GM20000 (cell line): Measurements from ENCODE around the gene GM2A.
"Not testable (repeated sequence)": the region's sequence is repeated elsewhere in the genome, so short reads cannot be mapped to it uniquely, and the experiment has no call there.

ENCODE experiments used
- DNase-seq: peaks from one replicate; pipeline ENCODE4 v3.0.0; 2012; ENCODE audit warnings: low spot score
- TF ChIP-seq, protein P1 (sequence below): IDR thresholded peaks from 2 replicates; pipeline ENCODE4 v1.5.1; 2012; ENCODE audit warnings: mild to moderate bottlenecking, control low read depth; ENCODE audit errors: extremely low read depth, missing control alignments

Gene GM2A

DNA sequence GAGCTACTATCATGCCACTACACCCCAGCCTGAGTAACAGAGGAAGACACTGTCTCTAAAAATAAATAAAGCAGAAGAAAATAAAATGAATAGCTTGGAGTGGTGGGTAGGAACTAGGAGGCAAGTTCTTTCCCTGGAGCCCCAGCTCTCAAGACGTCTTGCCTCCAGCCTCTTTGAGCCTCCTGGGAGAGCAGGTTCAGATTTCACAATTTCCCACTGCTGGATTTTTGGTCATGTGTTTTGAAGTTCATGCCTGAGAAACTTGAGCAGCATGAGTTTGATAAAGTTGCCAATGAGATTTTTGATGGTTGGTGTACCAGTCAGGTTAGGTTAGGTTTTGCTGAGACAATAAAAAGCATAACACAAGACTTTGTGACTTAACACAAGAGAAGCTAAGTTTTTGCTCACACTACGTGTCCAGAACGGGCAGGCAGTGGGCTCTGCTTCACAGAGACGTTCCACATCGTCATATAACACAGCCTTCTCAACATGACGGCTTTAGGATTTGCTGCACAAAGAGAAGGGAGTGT, 25.0 kb upstream of the GM2A start:
- TF ChIP-seq, protein P1, sequence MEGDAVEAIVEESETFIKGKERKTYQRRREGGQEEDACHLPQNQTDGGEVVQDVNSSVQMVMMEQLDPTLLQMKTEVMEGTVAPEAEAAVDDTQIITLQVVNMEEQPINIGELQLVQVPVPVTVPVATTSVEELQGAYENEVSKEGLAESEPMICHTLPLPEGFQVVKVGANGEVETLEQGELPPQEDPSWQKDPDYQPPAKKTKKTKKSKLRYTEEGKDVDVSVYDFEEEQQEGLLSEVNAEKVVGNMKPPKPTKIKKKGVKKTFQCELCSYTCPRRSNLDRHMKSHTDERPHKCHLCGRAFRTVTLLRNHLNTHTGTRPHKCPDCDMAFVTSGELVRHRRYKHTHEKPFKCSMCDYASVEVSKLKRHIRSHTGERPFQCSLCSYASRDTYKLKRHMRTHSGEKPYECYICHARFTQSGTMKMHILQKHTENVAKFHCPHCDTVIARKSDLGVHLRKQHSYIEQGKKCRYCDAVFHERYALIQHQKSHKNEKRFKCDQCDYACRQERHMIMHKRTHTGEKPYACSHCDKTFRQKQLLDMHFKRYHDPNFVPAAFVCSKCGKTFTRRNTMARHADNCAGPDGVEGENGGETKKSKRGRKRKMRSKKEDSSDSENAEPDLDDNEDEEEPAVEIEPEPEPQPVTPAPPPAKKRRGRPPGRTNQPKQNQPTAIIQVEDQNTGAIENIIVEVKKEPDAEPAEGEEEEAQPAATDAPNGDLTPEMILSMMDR, result no peak
- no peak for DNase-seq

DNA sequence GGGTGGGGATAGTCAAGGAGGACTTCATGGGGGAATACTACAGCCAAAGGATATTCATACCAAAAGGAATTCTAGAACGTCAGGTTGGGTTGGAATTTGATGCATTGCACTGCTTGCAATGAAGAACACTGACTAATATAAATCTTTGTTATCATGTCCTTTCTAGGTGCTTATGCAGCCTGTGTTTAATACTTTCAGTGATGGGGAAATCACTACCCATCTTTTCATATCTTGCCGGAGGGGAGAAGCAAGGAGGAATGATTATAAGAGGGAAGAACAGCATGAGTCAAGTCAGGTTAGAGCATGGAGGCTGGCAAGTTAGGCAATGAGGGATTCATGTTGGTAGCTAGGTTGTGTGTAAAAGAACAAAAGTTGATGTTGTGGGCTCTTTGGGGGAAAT, 24.0 kb upstream of the GM2A start:
- no peak for DNase-seq
- TF ChIP-seq, protein P1, result no peak

DNA sequence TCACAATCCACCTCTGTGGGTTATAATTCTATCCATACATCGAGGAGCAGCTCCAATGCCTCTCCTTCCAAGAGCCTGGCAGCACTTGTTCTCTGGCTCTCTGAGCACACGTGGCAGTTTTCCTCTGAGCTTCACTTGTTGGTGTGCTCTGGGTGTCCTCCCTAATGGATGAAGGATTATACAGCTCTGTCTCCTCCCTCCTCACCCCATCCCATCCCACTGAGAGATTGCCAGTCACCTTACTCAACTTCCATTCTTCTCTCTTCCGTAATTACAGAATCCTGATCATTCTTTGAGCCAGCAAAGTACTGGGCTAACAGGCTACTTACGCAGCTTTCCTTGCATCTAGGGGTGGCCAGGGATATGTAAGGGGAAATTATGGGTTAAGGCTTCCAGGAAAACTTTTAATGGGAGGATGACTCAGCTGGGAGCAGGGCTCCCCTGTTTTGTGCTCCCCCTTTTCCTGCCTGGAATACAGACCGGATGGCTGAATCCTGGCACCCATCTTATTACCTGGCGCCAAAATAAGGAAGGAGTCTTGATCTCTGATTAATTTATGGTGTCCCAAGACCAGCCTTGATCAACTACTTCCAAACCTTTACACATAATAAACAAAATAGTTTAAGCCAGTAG, 22.8 kb upstream of the GM2A start:
- TF ChIP-seq, protein P1, result no peak

DNA sequence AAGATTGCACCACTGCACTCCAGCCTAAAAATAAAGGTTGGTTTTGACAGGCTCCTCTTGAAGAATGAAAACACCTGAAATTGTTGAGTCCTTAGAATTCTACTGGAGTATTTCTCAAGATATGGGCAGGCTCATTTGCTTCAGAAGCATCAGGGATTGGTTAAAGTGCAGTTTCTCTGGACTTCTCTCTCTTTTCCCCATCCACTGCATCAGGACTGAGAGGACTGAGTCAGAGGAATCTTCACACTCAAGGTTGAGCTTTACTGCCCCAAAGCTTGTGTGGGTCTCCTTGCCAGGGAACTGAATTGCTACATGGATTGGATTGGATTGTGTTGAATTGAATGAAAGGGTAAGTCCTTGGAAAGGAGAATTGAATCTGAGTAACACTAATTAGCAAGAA, 21.6 kb upstream of the GM2A start:
- DNase-seq, result no peak
- TF ChIP-seq, protein P1, result no peak

More for the DNA sequence above, 22.8 kb upstream of the GM2A start:
- no peak for DNase-seq

DNA sequence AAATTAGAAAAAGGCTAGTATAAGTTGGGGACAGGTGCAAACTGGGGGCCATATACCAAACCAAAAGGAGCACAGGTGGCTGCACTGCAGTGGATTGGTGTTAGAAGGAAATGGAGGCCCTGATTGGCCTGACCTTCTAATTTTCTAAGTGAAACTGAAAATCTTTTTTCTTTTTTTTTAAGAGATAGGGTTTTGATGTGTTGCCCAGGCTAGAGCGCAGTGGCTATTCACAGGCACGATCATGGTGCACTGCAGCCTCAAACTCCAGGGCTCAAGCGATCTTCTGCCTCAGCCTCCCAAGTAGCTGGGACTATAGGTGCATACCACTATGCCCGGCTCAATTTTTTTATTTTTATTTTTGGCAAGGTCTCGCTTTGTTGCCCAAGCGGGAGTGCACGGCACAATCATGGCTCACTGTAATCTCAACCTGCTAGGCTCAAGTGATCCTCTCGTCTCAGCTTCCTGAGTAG, 19.3 kb upstream of the GM2A start:
- TF ChIP-seq, protein P1, result no peak
- DNase-seq, result peak; percentile 69

DNA sequence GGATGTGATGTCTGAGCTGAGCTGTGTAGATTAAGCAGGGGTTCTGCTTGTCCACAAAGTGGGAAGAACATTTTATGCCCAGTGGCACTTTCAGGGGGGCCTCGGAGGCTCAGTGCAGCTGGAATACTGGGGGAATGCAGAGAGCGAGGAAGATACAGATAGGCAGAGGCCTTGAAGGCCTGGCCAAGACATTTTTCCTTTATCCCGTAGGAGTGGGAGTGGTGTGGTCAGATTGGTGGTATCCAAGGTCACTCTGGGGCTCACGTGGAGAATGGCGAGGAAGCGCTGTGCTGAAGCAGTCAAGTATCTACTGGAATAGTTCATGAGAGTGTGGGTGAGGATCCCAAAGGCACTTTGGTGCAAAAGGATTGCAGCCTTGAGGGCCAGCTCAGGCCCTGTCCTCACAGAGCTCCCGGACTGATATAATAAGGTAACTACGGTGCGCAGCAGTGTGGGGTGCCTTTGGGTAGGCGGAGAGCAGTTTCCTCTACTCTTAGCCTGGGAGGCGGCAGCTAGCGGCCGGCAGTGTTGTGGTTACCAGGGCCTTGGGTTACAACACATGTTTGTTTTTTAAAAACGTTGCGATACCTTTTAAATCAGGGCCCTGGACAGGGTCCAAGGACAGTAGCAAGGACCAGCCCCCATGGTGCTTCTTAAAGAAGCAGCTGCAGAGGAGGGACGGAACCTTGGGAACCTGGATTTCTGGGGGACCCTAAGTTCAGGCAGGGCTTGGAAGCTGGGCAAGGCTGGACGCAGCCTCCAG, 18.3 kb upstream of the GM2A start:
- DNase-seq, result peak; percentile 82
- TF ChIP-seq, protein P1, result no peak

DNA sequence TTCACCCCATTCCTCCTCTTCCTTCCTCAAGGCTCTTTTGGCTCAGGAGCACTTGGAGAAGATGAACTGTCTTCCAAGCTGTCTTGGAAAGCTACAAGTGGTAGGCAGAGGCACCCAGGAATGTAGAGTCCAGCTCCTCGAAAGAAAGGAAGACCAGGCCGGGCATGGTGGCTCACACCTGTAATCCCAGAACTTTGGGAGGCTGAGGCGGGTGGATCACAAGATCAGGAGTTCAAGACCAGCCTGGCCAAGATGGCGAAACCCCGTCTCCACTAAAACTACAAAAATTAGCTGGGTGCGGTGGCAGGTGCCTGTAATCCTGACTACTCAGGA, 17.8 kb upstream of the GM2A start:
- DNase-seq, result not testable (repeated sequence)

DNA sequence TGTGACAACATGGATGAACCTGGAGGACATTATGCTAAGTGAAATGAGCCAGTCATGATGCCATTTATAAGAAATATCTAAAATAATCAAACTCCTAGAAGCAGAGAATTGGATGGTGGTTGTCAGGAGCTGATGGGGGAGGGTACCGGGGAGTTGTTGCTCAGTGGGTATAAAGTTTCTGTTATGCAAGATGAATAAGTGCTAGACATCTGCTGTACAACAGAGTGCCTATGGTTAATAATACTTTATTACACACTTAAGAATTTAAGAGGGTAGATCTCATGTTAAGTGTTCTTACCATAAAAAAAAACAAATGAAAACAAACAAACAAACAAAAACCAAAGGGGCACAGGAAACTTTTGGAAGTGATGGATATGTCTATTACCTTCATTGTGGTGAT, 16.1 kb upstream of the GM2A start:
- DNase-seq, result no peak
- TF ChIP-seq, protein P1, result no peak
